ENCODE data around the gene SEC31B.
A peak's percentile ranks its signal among the peaks of the same experiment; 100 is the strongest.

Gene SEC31B

GRCh38 chr10:100489396-100489795, 30.3 kb downstream of the SEC31B start:
- no peak for DNase-seq

DNA sequence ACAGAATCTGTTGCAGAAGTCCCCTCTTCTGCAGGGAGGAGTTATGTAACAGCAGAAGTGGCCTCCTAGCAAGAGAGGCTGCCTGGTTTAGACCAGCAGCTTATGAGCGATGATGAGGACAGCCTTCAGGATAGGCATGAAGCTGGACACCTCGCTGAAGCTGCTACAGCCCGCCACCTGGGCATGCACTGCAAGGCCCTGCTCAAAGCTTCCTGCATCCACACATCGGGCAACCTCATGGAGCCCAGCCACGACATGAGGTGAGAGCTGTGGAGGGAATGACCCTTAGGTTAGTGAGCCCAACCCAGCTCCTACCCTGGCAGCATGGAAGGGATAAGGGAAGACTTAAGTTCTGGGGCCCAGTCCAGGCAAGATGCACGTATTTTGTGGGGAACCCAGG, 32.1 kb downstream of the SEC31B start:
- DNase-seq, result no peak

DNA sequence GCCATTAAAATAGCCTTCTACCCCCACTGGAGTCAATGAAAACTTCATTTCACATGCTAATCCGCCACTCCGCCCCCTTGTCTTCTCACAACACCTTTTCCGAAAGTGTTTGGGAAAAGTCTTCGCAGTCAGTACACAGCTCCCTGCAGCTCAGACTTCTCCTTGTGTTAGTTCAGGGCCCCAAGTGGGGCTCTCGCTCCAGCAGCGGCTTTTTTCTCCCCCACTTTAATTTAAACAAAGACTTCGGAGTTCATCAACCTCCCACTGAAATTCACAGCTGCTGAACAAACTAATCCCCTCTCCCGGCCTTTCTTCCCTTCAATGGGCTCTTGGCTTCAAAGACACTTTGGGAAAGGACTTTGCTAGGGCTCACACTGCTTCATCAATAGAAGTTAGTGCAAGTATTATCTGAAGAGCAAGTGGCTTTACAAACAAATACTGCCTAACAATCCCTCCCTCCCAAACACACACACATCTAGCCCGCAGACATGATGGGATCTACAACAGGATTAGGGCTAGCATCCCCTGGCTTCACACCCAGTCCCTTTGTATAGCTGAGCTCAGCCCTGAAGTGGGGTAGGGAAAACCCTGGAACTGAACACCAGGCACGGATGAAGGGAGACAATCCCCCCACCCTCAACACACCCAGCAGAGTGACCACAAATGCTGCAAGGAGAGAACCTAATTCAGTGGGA, 33.7 kb downstream of the SEC31B start:
- DNase-seq, result no peak

DNA sequence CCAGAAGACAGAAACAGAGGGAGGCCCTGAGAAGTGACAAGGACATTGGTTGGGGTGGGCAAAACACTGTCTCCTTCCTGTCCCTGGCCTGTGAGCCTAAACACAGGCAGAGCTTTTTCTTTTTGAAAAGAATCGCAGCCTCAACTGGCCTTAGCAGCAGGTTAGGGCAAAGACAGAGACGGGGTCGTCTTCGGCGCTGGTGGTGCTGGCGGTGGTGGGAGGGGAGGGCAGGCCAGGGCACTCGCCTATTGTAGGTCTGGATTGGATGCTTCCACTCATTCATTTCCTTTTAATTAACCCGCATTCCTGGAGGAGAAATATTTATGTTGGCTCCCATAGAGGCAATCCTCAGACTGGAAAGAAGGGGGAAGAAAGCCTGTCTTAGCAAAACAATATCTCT, 34.3 kb downstream of the SEC31B start:
- DNase-seq, result no peak

GRCh38 chr10:100483876-100484666, 35.6 kb downstream of the SEC31B start:
- DNase-seq, result no peak

GRCh38 chr10:100482834-100483185, 36.9 kb downstream of the SEC31B start:
- DNase-seq, result no peak

- peak in 1 of 2 experiments; percentile 29 for DNase-seq
These were observed 37.4 kb downstream of the SEC31B start for GRCh38 chr10:100482181-100482833.

GRCh38 chr10:100481462-100482081, 38.1 kb downstream of the SEC31B start:
- DNase-seq, result peak; percentile 48 to 74

- DNase-seq, result no peak
These were observed 39.7 kb downstream of the SEC31B start for GRCh38 chr10:100480002-100480401.

DNA sequence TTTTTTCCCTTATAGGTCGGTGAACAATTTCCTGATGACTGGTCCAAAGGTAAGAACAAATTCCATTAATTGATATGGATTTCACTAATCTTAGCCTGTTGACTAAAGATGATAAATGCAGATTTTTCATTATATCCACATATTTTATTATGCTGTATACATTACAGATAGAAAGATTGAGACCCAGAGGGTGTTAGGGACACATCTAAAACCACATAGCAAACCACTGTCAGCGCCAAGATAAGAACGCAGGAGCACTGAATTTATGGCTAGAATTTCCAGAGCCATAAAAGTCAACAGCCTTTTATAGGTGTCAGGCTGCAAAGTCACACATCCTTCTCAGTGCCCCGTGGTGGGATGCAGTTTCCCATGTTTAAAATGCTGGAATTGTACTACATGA, 40.6 kb downstream of the SEC31B start:
- DNase-seq, result no peak

DNA sequence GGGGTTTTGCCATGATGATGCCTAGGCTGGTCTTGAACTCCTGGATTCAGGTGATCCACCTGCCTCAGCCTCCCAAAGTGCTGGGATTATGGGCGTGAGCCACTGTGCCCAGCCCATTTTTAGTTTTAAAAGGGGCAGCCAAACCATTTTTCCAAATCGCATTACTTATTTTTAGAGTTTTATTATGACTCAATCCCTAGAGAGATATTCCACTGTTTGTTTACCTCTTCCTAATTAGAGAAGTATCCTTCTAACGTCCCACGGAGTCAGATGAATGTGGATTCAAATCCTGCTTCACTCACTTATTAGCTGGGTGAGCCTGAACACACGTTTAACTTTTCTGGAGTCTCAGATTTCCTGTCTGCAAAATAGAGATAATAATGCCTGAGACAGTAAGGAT, 41.7 kb downstream of the SEC31B start:
- no peak for DNase-seq

DNA sequence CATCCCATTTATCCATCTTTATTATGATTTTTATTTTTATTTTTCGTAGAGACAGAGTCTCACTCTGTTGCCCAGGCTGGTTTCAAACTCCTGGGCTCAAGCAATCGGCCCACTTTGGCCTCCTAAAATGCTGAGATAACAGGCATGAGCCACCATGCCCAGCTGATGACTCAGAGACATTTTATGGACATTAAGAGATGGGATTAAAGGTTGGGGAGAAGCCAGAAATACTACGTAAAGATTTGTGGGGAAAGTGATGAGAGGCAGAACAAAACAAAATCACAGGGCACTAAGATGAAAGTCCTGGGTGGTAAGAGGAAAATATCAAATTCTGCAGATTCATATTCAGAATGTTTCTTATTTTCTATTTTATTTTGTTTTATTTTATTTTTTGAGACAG, 49.3 kb downstream of the SEC31B start:
- DNase-seq, result no peak

GRCh38 chr10:100469756-100470155, 49.9 kb downstream of the SEC31B start:
- DNase-seq, result no peak

DNA sequence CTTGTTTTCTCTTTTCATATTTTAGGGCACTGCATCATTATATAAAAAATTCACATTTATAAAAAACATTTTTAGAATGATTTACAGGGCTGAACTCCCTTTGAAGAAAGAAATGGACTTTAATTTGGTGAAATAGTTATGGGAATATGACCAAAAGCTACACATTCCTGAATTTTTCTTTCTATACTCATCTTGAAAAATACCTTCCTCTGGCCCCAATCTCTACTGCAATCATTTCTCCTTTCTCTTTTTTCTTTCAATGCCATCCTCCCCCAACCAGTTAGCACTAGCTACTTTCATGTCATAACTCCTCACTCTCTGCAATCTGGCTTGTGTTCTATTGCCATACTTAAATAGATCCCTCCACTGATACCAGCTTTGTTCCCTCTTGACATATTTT, 50.7 kb downstream of the SEC31B start:
- DNase-seq, result no peak

DNA sequence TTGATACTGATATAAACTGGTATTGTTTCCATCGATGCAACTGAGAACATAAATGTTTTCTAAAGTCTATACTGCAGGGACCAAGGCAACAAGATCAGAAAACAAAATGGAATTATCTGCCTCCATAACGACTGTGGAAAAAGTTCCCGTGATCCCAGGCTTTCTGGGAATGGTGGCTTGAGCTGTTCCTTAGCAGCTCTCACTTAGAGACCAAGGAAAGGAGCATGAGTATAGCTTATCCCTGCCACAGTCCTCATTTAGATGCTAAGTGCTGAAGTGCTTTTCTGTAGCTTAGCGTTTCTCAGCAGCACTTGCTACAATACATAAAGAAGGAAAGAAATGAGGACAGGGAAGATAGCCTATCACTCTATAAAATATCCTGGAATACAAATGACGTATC, 51.3 kb downstream of the SEC31B start:
- no peak for DNase-seq

- no peak for DNase-seq
These were observed 57.0 kb downstream of the SEC31B start, which contains the start of gene WNT8B for GRCh38 chr10:100462709-100463108. TSS of gene WNT8B (plus strand) at chr10:100463009. CDS start at chr10:100463169, 160 bp downstream.

GRCh38 chr10:100448951-100449350, 70.7 kb downstream of the SEC31B start:
- DNase-seq, result no peak

- DNase-seq, result no peak
These were observed 72.0 kb downstream of the SEC31B start for GRCh38 chr10:100447663-100448062.

- no peak for DNase-seq
These were observed 73.4 kb downstream of the SEC31B start for GRCh38 chr10:100446130-100446761.

GRCh38 chr10:100442548-100442947, 77.1 kb downstream of the SEC31B start:
- DNase-seq, result no peak

DNA sequence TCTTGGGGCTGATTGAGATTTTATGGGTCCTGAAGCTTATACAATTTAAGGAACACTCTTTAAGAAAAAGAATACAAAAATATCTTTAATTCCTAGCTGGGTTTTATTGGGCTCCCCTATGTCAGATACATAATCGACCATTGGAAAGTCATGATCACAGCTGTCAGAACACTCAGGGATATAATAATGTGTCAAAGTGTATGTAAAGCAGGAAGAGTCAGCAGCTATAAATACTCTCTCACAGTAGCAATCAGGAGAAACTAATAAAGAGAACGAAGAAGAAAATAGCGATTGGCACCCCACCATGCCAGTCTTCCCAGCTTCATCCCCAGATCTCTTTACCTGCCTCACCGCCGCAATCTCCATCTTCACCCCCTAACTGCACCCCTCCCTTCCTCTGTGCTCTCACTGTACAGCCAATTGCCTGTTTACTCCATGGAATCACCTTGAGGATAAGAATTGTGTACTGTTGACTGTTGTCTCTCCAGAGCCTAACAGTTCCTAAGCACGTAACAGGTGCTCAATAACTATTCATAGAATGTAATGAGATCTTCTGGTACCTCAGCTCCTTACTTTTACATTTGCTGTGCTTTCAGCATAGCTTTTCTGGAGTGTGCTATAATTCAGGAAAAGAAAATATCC, 80.9 kb downstream of the SEC31B start:
- DNase-seq, result no peak
